GM12878 (cell line): Measurements from ENCODE around the gene FAM193B. TPM values are rescaled to one million over a fixed set of nuclear protein-coding genes. Genes with fewer than 3 reads are reported as not detected.

ENCODE experiments used
- ATAC-seq: fragments of 200-7000 bp; cut with Tn5 transposase; 3 replicates; pipeline ENCODE4 v1.9.1; 2020; ENCODE audit warnings: mild to moderate bottlenecking, moderate library complexity
- BruUV-seq: library from RNA; stranded (reverse); fragments of 400-500 nt; replicated peaks from 2 replicates; lab custom pipeline; 2021; lab: Mats Ljungman, UMichigan
- CTCF ChIA-PET: fragments of 300-600 bp; sonication (Branson Sonifier 250); formaldehyde crosslinking; extraction: SDS; loops from one replicate; lab custom pipeline; 2021; ENCODE audit warnings: inconsistent platforms; lab: Yijun Ruan, JAX
- POLR2A ChIA-PET: fragments of 350-600 bp; formaldehyde crosslinking; extraction: SDS; loops from one replicate; lab custom pipeline; 2021; ENCODE audit warnings: inconsistent platforms; lab: Charles Lee
- RAD21 ChIA-PET: fragments of 300-600 bp; sonication (Branson Sonifier 250); formaldehyde crosslinking; loops from one replicate; lab custom pipeline; 2023; ENCODE audit warnings: antibody characterized with exemption; ENCODE audit not compliant: unreplicated experiment; lab: Charles Lee
- SMC1A ChIA-PET: fragments of 300-600 bp; sonication (Branson Sonifier 250); formaldehyde crosslinking; loops from one replicate; lab custom pipeline; 2023; ENCODE audit not compliant: unreplicated experiment, uncharacterized antibody; lab: Charles Lee
- DNase-seq: peaks from one replicate; pipeline ENCODE4 v3.0.0-alpha.2; 2011; ENCODE audit warnings: low read depth, low spot score
- FAIRE-seq: peaks from 3 replicates; lab custom pipeline; 2011; peaks lifted over from hg19 to GRCh38; lab: Jason Lieb, UNC
- H2AFZ ChIP-seq: 2 replicates; pipeline ENCODE4 v1.6.0; 2011; ENCODE audit warnings: low read depth, low read length, control low read depth; ENCODE audit not compliant: control insufficient read depth
- H3K27ac ChIP-seq: 2 replicates; pipeline ENCODE4 v1.5.1; 2011; ENCODE audit warnings: control low read depth; ENCODE audit not compliant: control insufficient read depth, insufficient read depth
- H3K27me3 ChIP-seq, 2 experiments: replicated peaks in 1 of 2; 2 replicates each; pipeline versions ENCODE4 v1.6.0 to v1.6.1; 2011; ENCODE audit warnings: low read length in 1 of 2; ENCODE audit not compliant: control insufficient read depth in 2 of 2, insufficient read depth in 2 of 2
- H3K36me3 ChIP-seq, 2 experiments: 2 replicates each; pipeline ENCODE4 v1.5.1; 2011; ENCODE audit warnings: low read length in 1 of 2; ENCODE audit not compliant: control insufficient read depth in 2 of 2, insufficient read depth in 2 of 2
- H3K4me1 ChIP-seq: 2 replicates; pipeline ENCODE4 v1.6.1; 2011; ENCODE audit warnings: mild to moderate bottlenecking, low read length, moderate library complexity, mixed read lengths; ENCODE audit not compliant: control insufficient read depth, insufficient read depth
- H3K4me2 ChIP-seq: 2 replicates; pipeline ENCODE4 v1.6.0; 2011; ENCODE audit warnings: control low read depth; ENCODE audit not compliant: control insufficient read depth, insufficient read depth
- H3K4me3 ChIP-seq: fragments of 200-600 bp; sonication (generic); 2 replicates; pipeline ENCODE4 v1.5.1; 2016
- H3K79me2 ChIP-seq: 2 replicates; pipeline ENCODE4 v1.6.0; 2011; ENCODE audit warnings: low read length; ENCODE audit not compliant: control insufficient read depth, insufficient read depth
- H3K9ac ChIP-seq: 2 replicates; pipeline ENCODE4 v1.8.0; 2011; ENCODE audit warnings: low read length, control low read depth, mixed read lengths; ENCODE audit not compliant: control insufficient read depth, insufficient read depth
- H3K9me3 ChIP-seq: replicated peaks from 3 replicates; pipeline ENCODE4 v1.5.1; 2011; ENCODE audit warnings: mild to moderate bottlenecking, low read length; ENCODE audit not compliant: control insufficient read depth, insufficient read depth
- H4K20me1 ChIP-seq: 2 replicates; pipeline ENCODE4 v1.6.0; 2011; ENCODE audit not compliant: control insufficient read depth, insufficient read depth
- BMI1 ChIP-seq: fragments of 450-650 bp; IDR thresholded peaks from 2 replicates; pipeline ENCODE4 v1.6.1; 2016; ENCODE audit warnings: mild to moderate bottlenecking, moderate library complexity, borderline replicate concordance
- CBX5 ChIP-seq: sonication (generic); IDR thresholded peaks from 2 replicates; pipeline ENCODE4 v1.6.1; 2016; ENCODE audit warnings: low read depth, moderate library complexity, mild to moderate bottlenecking, inconsistent platforms
- CREM ChIP-seq: IDR thresholded peaks from 2 replicates; pipeline ENCODE4 v1.6.1; 2014; ENCODE audit warnings: antibody characterized with exemption, low read depth
- HDAC6 ChIP-seq: fragments of 200-600 bp; sonication (generic); IDR thresholded peaks from one replicate; pipeline ENCODE4 v1.8.0; 2017; ENCODE audit warnings: antibody characterized with exemption; ENCODE audit not compliant: unreplicated experiment
- JUND ChIP-seq: IDR thresholded peaks from 2 replicates; pipeline ENCODE4 v1.6.1; 2012; ENCODE audit warnings: low read depth, mild to moderate bottlenecking, low read length, improper control_type of control experiment, moderate library complexity
- LARP7 ChIP-seq: fragments of 450-650 bp; IDR thresholded peaks from 2 replicates; pipeline ENCODE4 v1.6.1; 2017; ENCODE audit warnings: mild to moderate bottlenecking
- MTA2 ChIP-seq: fragments of 450-650 bp; IDR thresholded peaks from 2 replicates; pipeline ENCODE4 v1.6.1; 2016; ENCODE audit warnings: low read depth, mild to moderate bottlenecking, moderate library complexity
- MXI1 ChIP-seq: fragments of 150-350 bp; IDR thresholded peaks from 2 replicates; pipeline ENCODE4 v1.6.1; 2011; ENCODE audit warnings: low read depth, mild to moderate bottlenecking, inconsistent platforms, low read length, improper control_type of control experiment
- NFYB ChIP-seq: IDR thresholded peaks from 2 replicates; pipeline ENCODE4 v1.6.1; 2011; ENCODE audit warnings: low read depth, mild to moderate bottlenecking, low read length, improper control_type of control experiment, moderate library complexity; ENCODE audit not compliant: insufficient read depth
- NR2C1 ChIP-seq: fragments of 450-650 bp; IDR thresholded peaks from 2 replicates; pipeline ENCODE4 v1.6.1; 2017; ENCODE audit warnings: antibody characterized with exemption, mild to moderate bottlenecking, moderate library complexity
- PAX5 ChIP-seq: IDR thresholded peaks from 2 replicates; pipeline ENCODE4 v1.6.1; 2011; ENCODE audit warnings: low read depth, low read length, borderline replicate concordance
- POU2F2 ChIP-seq: IDR thresholded peaks from 3 replicates; pipeline ENCODE4 v1.6.1; 2011; ENCODE audit warnings: low read depth, mild to moderate bottlenecking, low read length, borderline replicate concordance
- PRDM15 ChIP-seq: fragments of 450-650 bp; formaldehyde crosslinking; IDR thresholded peaks from 2 replicates; pipeline ENCODE4 v1.4.0; 2020; ENCODE audit warnings: mild to moderate bottlenecking, moderate library complexity
- RCOR1 ChIP-seq: conservative IDR thresholded peaks from 2 replicates; pipeline ENCODE4 v1.6.1; 2012; ENCODE audit warnings: low read depth, low read length, improper control_type of control experiment
- TAF1 ChIP-seq: IDR thresholded peaks from 2 replicates; pipeline ENCODE4 v1.6.1; 2011; ENCODE audit warnings: mild to moderate bottlenecking, low read depth, low read length, borderline replicate concordance
- WGBS: methylation state at CpG from one replicate; pipeline ENCODE4 v1.1.6; 2016; ENCODE audit warnings: low lambda C conversion rate; ENCODE audit not compliant: insufficient replicate concordance, insufficient coverage; ENCODE audit errors: missing lambda C conversion rate; 5-methylcytosine and 5-hydroxymethylcytosine counted together
- in situ Hi-C: fragments of 300-500 bp; cut with MboI; formaldehyde crosslinking; loops from 9 replicates; pipeline ENCODE4 v1.14.3; 2018; ENCODE audit warnings: mixed read lengths
- intact Hi-C: fragments of 100-400 bp; cut with micrococcal nuclease; formaldehyde crosslinking; loops from one replicate; pipeline ENCODE4 v1.14.2; 2022; ENCODE audit not compliant: unreplicated experiment
- polyA plus RNA-seq, 11 experiments: library from polyadenylated mRNA; depleted of rRNA in 4 of 11; unstranded in 6 of 11; stranded (reverse) in 5 of 11; fragments of >200 nt; fragmentation: Nextera tagmentation in 4 of 11; fragmentation: Illumina TruSeq in 1 of 11; extraction: Ambion mirVana in 4 of 11; extraction: Trizol in 1 of 11; gene quantifications; 1 replicate in 1 of 11; 2 replicates in 10 of 11; pipeline versions ENCODE4 v1.2.1 to v1.2.3, GENCODE V29; 2011 to 2016; ENCODE audit warnings: inconsistent platforms in 2 of 11, missing spikeins in 2 of 11, low read depth in 1 of 11
- total RNA-seq, 4 experiments: library from RNA; depleted of rRNA in 3 of 4; stranded (reverse); fragments of >200 nt in 3 of 4; fragmentation: Illumina TruSeq in 1 of 4; extraction: Trizol in 1 of 4; gene quantifications; 2 replicates each; pipeline versions ENCODE4 v1.2.1 to v1.2.3, GENCODE V29; 2013 to 2021
- TF ChIP-seq, protein P1 (sequence below): IDR thresholded peaks from 2 replicates; pipeline ENCODE4 v1.6.1; 2012; ENCODE audit warnings: mild to moderate bottlenecking, low read depth, low read length
- TF ChIP-seq, protein P2 (sequence below): IDR thresholded peaks from 2 replicates; pipeline ENCODE4 v1.6.1; 2011; ENCODE audit warnings: low read depth, low read length, improper control_type of control experiment, borderline replicate concordance

Gene FAM193B
- total and polyA plus RNA-seq, 10 of the 15 experiments (the other 5 are each of a cell fraction or from before 2014, with no cell fraction given) = 3.3 to 47.0 (median 25.1) TPM

GRCh38 chr5:177484902-177485549 is 69.3 kb downstream of the FAM193B start:
- Histone ChIP-seq H3K4me3 (no peak overlapping the region), H3K27me3 (no peaks in the 10 kb centered on the region)
- no peak for TF ChIP-seq HDAC6
- no peak for TF ChIP-seq CBX5
- TF ChIP-seq JUND = no peak
- TF ChIP-seq PRDM15 (CRISPR knock-in tag) = no peak
- TF ChIP-seq LARP7 = no peak
- TF ChIP-seq MTA2 = no peak
- TF ChIP-seq, protein P1, sequence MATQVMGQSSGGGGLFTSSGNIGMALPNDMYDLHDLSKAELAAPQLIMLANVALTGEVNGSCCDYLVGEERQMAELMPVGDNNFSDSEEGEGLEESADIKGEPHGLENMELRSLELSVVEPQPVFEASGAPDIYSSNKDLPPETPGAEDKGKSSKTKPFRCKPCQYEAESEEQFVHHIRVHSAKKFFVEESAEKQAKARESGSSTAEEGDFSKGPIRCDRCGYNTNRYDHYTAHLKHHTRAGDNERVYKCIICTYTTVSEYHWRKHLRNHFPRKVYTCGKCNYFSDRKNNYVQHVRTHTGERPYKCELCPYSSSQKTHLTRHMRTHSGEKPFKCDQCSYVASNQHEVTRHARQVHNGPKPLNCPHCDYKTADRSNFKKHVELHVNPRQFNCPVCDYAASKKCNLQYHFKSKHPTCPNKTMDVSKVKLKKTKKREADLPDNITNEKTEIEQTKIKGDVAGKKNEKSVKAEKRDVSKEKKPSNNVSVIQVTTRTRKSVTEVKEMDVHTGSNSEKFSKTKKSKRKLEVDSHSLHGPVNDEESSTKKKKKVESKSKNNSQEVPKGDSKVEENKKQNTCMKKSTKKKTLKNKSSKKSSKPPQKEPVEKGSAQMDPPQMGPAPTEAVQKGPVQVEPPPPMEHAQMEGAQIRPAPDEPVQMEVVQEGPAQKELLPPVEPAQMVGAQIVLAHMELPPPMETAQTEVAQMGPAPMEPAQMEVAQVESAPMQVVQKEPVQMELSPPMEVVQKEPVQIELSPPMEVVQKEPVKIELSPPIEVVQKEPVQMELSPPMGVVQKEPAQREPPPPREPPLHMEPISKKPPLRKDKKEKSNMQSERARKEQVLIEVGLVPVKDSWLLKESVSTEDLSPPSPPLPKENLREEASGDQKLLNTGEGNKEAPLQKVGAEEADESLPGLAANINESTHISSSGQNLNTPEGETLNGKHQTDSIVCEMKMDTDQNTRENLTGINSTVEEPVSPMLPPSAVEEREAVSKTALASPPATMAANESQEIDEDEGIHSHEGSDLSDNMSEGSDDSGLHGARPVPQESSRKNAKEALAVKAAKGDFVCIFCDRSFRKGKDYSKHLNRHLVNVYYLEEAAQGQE = no peak
- no peak for TF ChIP-seq CREM
- no peak for TF ChIP-seq RCOR1
- TF ChIP-seq MXI1 = no peak
- TF ChIP-seq, protein P2, sequence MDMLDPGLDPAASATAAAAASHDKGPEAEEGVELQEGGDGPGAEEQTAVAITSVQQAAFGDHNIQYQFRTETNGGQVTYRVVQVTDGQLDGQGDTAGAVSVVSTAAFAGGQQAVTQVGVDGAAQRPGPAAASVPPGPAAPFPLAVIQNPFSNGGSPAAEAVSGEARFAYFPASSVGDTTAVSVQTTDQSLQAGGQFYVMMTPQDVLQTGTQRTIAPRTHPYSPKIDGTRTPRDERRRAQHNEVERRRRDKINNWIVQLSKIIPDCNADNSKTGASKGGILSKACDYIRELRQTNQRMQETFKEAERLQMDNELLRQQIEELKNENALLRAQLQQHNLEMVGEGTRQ = no peak
- no peak for TF ChIP-seq NFYB
- no peak for TF ChIP-seq POU2F2
- TF ChIP-seq NR2C1 = no peak
- no peak for TF ChIP-seq PAX5
- no peak for TF ChIP-seq BMI1
- TF ChIP-seq TAF1 = no peak
- TF ChIP-seq, all 136 proteins: peak for 0
- no peak for ATAC-seq
- intact Hi-C loops = no loop called here
- Histone ChIP-seq H3K4me1 (no peaks in the 10 kb centered on the region; the same call in 1 of the 2 replicates), H4K20me1 (no peaks in the 10 kb centered on the region), H3K9ac (no peak overlapping the region), H3K4me2 (no peak overlapping the region), H3K27ac (no peak overlapping the region), H3K9me3 (no peaks in the 10 kb centered on the region), H3K36me3 (peaks cover 0 to 2% of the 10 kb centered on the region in 2 experiments; a peak in 2 of 4 replicates), H2AFZ (no peak overlapping the region), H3K79me2 (no peaks in the 10 kb centered on the region)
- BruUV-seq = TSS peak; percentile 38
- POLR2A ChIA-PET = no interaction called here
- SMC1A ChIA-PET = no interaction called here
- WGBS = 67% methylated on average over 13 of the region's 13 CpGs
- FAIRE-seq = no peak
- DNase-seq = no peak
- in situ Hi-C loops = no loop called here
- RAD21 ChIA-PET = no interaction called here
- CTCF ChIA-PET = interaction anchor here (1.1 kb wide), 1 partner anchor 8 kb away, joined by 3 read pairs; no protein-coding TSS in a partner anchor
